Measurements from ENCODE around the gene LMF1.

LMF1 gene

GRCh38 chr16:1000608-1001007 lies 29.8 kb upstream of the LMF1 start:
- no peak for TF ChIP-seq CTCF (conservative IDR thresholded peaks at IDR 0.05; ENCODE audit: low read depth, low read length)
- no peak overlapping the region for H3K9ac ChIP-seq
- no peaks in the 10 kb centered on the region for H3K36me3 ChIP-seq (ENCODE audit: insufficient read depth)
- peaks cover 92% of the 10 kb centered on the region for H3K27me3 ChIP-seq (ENCODE audit: insufficient read depth, low read depth)
- H2AFZ ChIP-seq (ENCODE audit: low read depth), result no peak overlapping the region
- no peak overlapping the region for H3K27ac ChIP-seq
- H3K4me2 ChIP-seq, result no peak overlapping the region
- H4K20me1 ChIP-seq (ENCODE audit: insufficient read depth), result no peaks in the 10 kb centered on the region
- H3K4me3 ChIP-seq (IDR thresholded peaks at IDR 0.05; ENCODE audit: insufficient read depth, low read depth, low read length), result no peak overlapping the region
- no peaks in the 10 kb centered on the region for H3K4me1 ChIP-seq (ENCODE audit: low read depth, poor library complexity, severe bottlenecking)
- no peaks in the 10 kb centered on the region for H3K79me2 ChIP-seq (ENCODE audit: insufficient read depth, low read depth)

GRCh38 chr16:999677-1000076 lies 28.9 kb upstream of the LMF1 start:
- H3K4me2 ChIP-seq, result no peak overlapping the region
- no peak overlapping the region for H2AFZ ChIP-seq (ENCODE audit: low read depth)
- peaks cover 97% of the 10 kb centered on the region for H3K27me3 ChIP-seq (ENCODE audit: insufficient read depth, low read depth)
- no peak overlapping the region for H3K27ac ChIP-seq
- H3K79me2 ChIP-seq (ENCODE audit: insufficient read depth, low read depth), result no peaks in the 10 kb centered on the region
- TF ChIP-seq CTCF (conservative IDR thresholded peaks at IDR 0.05; ENCODE audit: low read depth, low read length), result no peak
- no peak overlapping the region for H3K9ac ChIP-seq
- H3K4me1 ChIP-seq (ENCODE audit: low read depth, poor library complexity, severe bottlenecking), result no peaks in the 10 kb centered on the region
- H3K4me3 ChIP-seq (IDR thresholded peaks at IDR 0.05; ENCODE audit: insufficient read depth, low read depth, low read length), result no peak overlapping the region
- H3K36me3 ChIP-seq (ENCODE audit: insufficient read depth), result no peaks in the 10 kb centered on the region
- no peaks in the 10 kb centered on the region for H4K20me1 ChIP-seq (ENCODE audit: insufficient read depth)

- Histone ChIP-seq H3K36me3 (ENCODE audit: insufficient read depth) (no peaks in the 10 kb centered on the region), H3K27ac (no peak overlapping the region), H3K79me2 (ENCODE audit: insufficient read depth, low read depth) (no peaks in the 10 kb centered on the region), H3K4me2 (no peak overlapping the region), H3K4me3 (IDR thresholded peaks at IDR 0.05; ENCODE audit: insufficient read depth, low read depth, low read length) (no peak overlapping the region), H3K9ac (no peak overlapping the region), H2AFZ (ENCODE audit: low read depth) (no peak overlapping the region), H3K27me3 (ENCODE audit: insufficient read depth, low read depth) (peaks cover 93% of the 10 kb centered on the region), H4K20me1 (ENCODE audit: insufficient read depth) (no peaks in the 10 kb centered on the region), H3K4me1 (ENCODE audit: low read depth, poor library complexity, severe bottlenecking) (no peaks in the 10 kb centered on the region)
- TF ChIP-seq CTCF (conservative IDR thresholded peaks at IDR 0.05; ENCODE audit: low read depth, low read length), result no peak
Observed at GRCh38 chr16:998615-999014, 27.8 kb upstream of the LMF1 start.

GRCh38 chr16:998211-998610 lies 27.4 kb upstream of the LMF1 start:
- H3K36me3 ChIP-seq (ENCODE audit: insufficient read depth), result no peaks in the 10 kb centered on the region
- TF ChIP-seq CTCF (conservative IDR thresholded peaks at IDR 0.05; ENCODE audit: low read depth, low read length), result no peak
- no peak overlapping the region for H3K9ac ChIP-seq
- no peak overlapping the region for H3K4me2 ChIP-seq
- H3K27ac ChIP-seq, result no peak overlapping the region
- H3K79me2 ChIP-seq (ENCODE audit: insufficient read depth, low read depth), result no peaks in the 10 kb centered on the region
- peaks cover 89% of the 10 kb centered on the region for H3K27me3 ChIP-seq (ENCODE audit: insufficient read depth, low read depth)
- no peaks in the 10 kb centered on the region for H3K4me1 ChIP-seq (ENCODE audit: low read depth, poor library complexity, severe bottlenecking)
- no peak overlapping the region for H2AFZ ChIP-seq (ENCODE audit: low read depth)
- no peaks in the 10 kb centered on the region for H4K20me1 ChIP-seq (ENCODE audit: insufficient read depth)
- no peak overlapping the region for H3K4me3 ChIP-seq (IDR thresholded peaks at IDR 0.05; ENCODE audit: insufficient read depth, low read depth, low read length)
